SK-N-SH treated with all-trans-retinoic acid at 6 μM for 48 hours (cell line): Measurements from ENCODE around the gene CKLF.

Source experiments
- ARNTL ChIP-seq: fragments of 450-650 bp; formaldehyde crosslinking; IDR thresholded peaks from 2 replicates; pipeline ENCODE4 v1.5.0; 2020; ENCODE audit warnings: low read depth, mild to moderate bottlenecking, moderate library complexity, borderline replicate concordance
- ESRRG ChIP-seq: fragments of 250-450 bp; sonication (Bioruptor Pico); IDR thresholded peaks from 2 replicates; pipeline ENCODE4 v1.6.1; 2021; ENCODE audit warnings: mild to moderate bottlenecking
- GLIS3 ChIP-seq: fragments of 250-450 bp; sonication (Bioruptor Pico); IDR thresholded peaks from 2 replicates; pipeline ENCODE4 v1.5.0; 2020; ENCODE audit warnings: mild to moderate bottlenecking, moderate library complexity
- RARB ChIP-seq: fragments of 250-450 bp; sonication (Bioruptor Pico); IDR thresholded peaks from 2 replicates; pipeline ENCODE4 v1.8.0; 2021; ENCODE audit warnings: mild to moderate bottlenecking, moderate library complexity
- TCF4 ChIP-seq: fragments of 250-450 bp; sonication (Bioruptor Pico); IDR thresholded peaks from 2 replicates; pipeline ENCODE4 v1.8.0; 2021; ENCODE audit warnings: mild to moderate bottlenecking, moderate library complexity, borderline replicate concordance
- ZNF565 ChIP-seq: fragments of 450-650 bp; formaldehyde crosslinking; conservative IDR thresholded peaks from 2 replicates; pipeline ENCODE4 v1.5.0; 2020; ENCODE audit warnings: low read depth, mild to moderate bottlenecking, moderate library complexity
- TF ChIP-seq, protein P1 (sequence below): fragments of 250-450 bp; sonication (Bioruptor Pico); IDR thresholded peaks from 2 replicates; pipeline ENCODE4 v1.8.0; 2020; ENCODE audit warnings: mild to moderate bottlenecking, moderate library complexity, borderline replicate concordance
- TF ChIP-seq, protein P2 (sequence below): fragments of 250-450 bp; sonication (Bioruptor Pico); IDR thresholded peaks from 2 replicates; pipeline ENCODE4 v1.5.1; 2020; ENCODE audit warnings: low read depth, mild to moderate bottlenecking, moderate library complexity
- TF ChIP-seq, protein P3 (sequence below): fragments of 250-450 bp; sonication (Bioruptor Pico); IDR thresholded peaks from 2 replicates; pipeline ENCODE4 v1.5.0; 2020; ENCODE audit warnings: mild to moderate bottlenecking, moderate library complexity

DNA sequence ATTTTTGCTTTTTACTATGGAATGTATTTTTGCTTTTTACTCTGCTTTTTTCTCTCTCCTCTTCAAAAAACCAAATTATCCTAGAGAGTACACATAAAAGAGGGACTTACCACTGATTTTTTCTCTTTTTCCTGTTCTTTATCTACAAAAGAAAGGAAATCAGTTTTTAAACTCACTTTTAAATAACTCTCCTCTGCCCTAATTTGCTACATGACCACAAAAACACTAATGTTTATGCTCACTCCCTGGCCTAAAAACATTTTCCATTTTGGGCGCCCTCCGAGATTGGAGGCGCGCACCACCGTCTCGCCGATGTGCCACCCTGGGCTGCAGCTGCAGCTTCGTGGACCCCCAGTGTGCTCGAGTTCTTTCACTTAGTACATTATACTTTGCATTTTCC is 3.5 kb upstream of the CKLF start:
- TF ChIP-seq RARB (CRISPR knock-in tag) (no peak), ARNTL (no peak), ESRRG (CRISPR knock-in tag) (no peak), ZNF565 (no peak), TCF4 (CRISPR knock-in tag) (no peak), GLIS3 (CRISPR knock-in tag) (no peak)
- TF ChIP-seq, protein P1, sequence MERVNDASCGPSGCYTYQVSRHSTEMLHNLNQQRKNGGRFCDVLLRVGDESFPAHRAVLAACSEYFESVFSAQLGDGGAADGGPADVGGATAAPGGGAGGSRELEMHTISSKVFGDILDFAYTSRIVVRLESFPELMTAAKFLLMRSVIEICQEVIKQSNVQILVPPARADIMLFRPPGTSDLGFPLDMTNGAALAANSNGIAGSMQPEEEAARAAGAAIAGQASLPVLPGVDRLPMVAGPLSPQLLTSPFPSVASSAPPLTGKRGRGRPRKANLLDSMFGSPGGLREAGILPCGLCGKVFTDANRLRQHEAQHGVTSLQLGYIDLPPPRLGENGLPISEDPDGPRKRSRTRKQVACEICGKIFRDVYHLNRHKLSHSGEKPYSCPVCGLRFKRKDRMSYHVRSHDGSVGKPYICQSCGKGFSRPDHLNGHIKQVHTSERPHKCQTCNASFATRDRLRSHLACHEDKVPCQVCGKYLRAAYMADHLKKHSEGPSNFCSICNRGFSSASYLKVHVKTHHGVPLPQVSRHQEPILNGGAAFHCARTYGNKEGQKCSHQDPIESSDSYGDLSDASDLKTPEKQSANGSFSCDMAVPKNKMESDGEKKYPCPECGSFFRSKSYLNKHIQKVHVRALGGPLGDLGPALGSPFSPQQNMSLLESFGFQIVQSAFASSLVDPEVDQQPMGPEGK (CRISPR knock-in tag), result no peak
- TF ChIP-seq, protein P2, sequence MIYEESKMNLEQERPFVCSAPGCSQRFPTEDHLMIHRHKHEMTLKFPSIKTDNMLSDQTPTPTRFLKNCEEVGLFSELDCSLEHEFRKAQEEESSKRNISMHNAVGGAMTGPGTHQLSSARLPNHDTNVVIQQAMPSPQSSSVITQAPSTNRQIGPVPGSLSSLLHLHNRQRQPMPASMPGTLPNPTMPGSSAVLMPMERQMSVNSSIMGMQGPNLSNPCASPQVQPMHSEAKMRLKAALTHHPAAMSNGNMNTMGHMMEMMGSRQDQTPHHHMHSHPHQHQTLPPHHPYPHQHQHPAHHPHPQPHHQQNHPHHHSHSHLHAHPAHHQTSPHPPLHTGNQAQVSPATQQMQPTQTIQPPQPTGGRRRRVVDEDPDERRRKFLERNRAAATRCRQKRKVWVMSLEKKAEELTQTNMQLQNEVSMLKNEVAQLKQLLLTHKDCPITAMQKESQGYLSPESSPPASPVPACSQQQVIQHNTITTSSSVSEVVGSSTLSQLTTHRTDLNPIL (CRISPR knock-in tag), result no peak
- TF ChIP-seq, protein P3, sequence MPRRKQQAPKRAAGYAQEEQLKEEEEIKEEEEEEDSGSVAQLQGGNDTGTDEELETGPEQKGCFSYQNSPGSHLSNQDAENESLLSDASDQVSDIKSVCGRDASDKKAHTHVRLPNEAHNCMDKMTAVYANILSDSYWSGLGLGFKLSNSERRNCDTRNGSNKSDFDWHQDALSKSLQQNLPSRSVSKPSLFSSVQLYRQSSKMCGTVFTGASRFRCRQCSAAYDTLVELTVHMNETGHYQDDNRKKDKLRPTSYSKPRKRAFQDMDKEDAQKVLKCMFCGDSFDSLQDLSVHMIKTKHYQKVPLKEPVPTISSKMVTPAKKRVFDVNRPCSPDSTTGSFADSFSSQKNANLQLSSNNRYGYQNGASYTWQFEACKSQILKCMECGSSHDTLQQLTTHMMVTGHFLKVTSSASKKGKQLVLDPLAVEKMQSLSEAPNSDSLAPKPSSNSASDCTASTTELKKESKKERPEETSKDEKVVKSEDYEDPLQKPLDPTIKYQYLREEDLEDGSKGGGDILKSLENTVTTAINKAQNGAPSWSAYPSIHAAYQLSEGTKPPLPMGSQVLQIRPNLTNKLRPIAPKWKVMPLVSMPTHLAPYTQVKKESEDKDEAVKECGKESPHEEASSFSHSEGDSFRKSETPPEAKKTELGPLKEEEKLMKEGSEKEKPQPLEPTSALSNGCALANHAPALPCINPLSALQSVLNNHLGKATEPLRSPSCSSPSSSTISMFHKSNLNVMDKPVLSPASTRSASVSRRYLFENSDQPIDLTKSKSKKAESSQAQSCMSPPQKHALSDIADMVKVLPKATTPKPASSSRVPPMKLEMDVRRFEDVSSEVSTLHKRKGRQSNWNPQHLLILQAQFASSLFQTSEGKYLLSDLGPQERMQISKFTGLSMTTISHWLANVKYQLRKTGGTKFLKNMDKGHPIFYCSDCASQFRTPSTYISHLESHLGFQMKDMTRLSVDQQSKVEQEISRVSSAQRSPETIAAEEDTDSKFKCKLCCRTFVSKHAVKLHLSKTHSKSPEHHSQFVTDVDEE (CRISPR knock-in tag), result no peak
